ENCODE results near the gene TUSC2.
A peak's percentile ranks its signal among the peaks of the same experiment; 100 is the strongest.

DNA sequence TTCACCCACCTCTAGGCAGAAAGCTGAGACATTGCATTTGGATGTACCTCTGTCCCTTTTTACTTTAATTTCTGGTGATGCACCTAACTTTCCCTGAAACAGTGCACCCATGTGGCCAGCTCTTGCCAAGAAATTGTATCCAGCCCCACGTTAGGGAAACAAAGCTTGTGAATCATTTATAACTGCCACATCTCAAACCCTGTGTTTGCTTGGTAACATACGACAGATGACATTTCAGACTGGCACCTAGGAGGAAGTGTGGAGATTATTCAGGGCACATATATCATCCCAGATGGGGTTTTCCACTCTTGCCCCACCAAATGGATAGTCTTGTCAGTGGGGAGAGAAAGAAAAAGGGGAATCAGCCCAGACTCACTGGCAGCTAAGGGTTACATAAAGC is 24.8 kb upstream of the TUSC2 start:
- TF ChIP-seq RAD21 (IDR thresholded peaks at IDR 0.05 in 1 of 2, conservative IDR thresholded peaks at IDR 0.05 in 1 of 2; ENCODE audit: low read depth in 2 of 2, low read length in 2 of 2) (no peak), POLR2A (IDR thresholded peaks at IDR 0.05; ENCODE audit: control extremely low read depth in 1 of 2, low read depth in 2 of 2, low read length in 2 of 2) (no peak), EZH2 (IDR thresholded peaks at IDR 0.05; ENCODE audit: low read depth, low read length, severe bottlenecking) (no peak), RNF2 (IDR thresholded peaks at IDR 0.05; ENCODE audit: borderline replicate concordance, low read depth, low read length, missing control alignments, poor library complexity, severe bottlenecking) (no peak), EP300 (IDR thresholded peaks at IDR 0.05; ENCODE audit: borderline replicate concordance in 1 of 2, low read depth in 2 of 2, low read length in 2 of 2) (no peak), ZNF274 (IDR thresholded peaks at IDR 0.05; ENCODE audit: borderline replicate concordance, extremely low read depth, low read length) (no peak), SP1 (IDR thresholded peaks at IDR 0.05; ENCODE audit: low read depth, low read length) (no peak), SUZ12 (IDR thresholded peaks at IDR 0.05; ENCODE audit: low read length) (no peak), TCF12 (IDR thresholded peaks at IDR 0.05; ENCODE audit: low read depth, low read length) (no peak), HDAC6 (IDR thresholded peaks at IDR 0.05; ENCODE audit: low read depth, low read length) (no peak)
- TF ChIP-seq, protein P1, sequence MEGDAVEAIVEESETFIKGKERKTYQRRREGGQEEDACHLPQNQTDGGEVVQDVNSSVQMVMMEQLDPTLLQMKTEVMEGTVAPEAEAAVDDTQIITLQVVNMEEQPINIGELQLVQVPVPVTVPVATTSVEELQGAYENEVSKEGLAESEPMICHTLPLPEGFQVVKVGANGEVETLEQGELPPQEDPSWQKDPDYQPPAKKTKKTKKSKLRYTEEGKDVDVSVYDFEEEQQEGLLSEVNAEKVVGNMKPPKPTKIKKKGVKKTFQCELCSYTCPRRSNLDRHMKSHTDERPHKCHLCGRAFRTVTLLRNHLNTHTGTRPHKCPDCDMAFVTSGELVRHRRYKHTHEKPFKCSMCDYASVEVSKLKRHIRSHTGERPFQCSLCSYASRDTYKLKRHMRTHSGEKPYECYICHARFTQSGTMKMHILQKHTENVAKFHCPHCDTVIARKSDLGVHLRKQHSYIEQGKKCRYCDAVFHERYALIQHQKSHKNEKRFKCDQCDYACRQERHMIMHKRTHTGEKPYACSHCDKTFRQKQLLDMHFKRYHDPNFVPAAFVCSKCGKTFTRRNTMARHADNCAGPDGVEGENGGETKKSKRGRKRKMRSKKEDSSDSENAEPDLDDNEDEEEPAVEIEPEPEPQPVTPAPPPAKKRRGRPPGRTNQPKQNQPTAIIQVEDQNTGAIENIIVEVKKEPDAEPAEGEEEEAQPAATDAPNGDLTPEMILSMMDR (IDR thresholded peaks at IDR 0.05; ENCODE audit: control extremely low read depth in 1 of 3, insufficient read depth in 1 of 3, low read depth in 1 of 3, low read length in 3 of 3), result peak in 1 of 3 experiments; percentile 26; a peak in 1 of 4 replicates
- TF ChIP-seq, protein P2, sequence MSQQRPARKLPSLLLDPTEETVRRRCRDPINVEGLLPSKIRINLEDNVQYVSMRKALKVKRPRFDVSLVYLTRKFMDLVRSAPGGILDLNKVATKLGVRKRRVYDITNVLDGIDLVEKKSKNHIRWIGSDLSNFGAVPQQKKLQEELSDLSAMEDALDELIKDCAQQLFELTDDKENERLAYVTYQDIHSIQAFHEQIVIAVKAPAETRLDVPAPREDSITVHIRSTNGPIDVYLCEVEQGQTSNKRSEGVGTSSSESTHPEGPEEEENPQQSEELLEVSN (IDR thresholded peaks at IDR 0.05), result no peak
